Measurements from ENCODE around the gene MAP4K1.
"Not testable (repeated sequence)": the region's sequence is repeated elsewhere in the genome, so short reads cannot be mapped to it uniquely, and the experiment has no call there.

Gene MAP4K1

DNA sequence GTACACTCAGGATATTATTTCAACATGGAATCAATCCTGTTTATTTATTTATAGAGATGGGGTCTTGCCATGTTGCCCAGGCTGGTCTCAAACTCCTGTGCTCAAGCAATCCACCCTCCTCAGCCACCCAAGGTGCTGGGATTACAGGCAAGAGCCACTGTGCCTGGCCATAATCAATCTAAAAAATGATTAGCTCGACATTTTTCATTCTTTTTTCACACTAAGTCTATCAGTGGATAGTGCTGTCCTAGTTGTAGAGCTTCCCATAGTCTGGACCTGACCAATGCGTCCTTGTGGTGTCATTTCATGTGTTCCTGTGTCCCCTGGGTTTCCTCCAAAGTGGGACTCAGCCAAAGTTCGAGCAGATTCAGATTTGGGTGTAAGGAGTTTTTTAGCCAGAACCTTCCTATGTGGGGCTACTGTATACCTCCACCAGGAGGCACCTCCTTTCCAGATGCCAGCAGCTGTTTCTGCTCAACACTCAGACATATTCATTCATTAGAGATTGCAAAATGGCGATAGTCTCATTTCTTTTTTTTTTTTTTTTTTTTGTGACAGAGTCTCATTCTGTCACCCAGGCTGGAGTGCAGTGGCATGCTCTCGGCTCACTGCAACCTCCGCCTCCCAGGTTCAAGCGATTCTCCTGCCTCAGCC is 61.1 kb downstream of the MAP4K1 start:
- no peak overlapping the region for H3K18ac ChIP-seq (ENCODE audit: low read depth in 1 of 2, low read length in 2 of 2)
- H3K27ac ChIP-seq (ENCODE audit: low read length, poor library complexity, severe bottlenecking): no peak overlapping the region
- H3K27me3 ChIP-seq (ENCODE audit: control insufficient read depth in 1 of 2, insufficient read depth in 1 of 2, low read length in 2 of 2): peaks cover 0 to 10% of the 10 kb centered on the region in 2 experiments
- H2BK5ac ChIP-seq (ENCODE audit: low read depth, low read length, poor library complexity, severe bottlenecking): no peak overlapping the region
- 73% methylated on average over 7 of the region's 7 CpGs for WGBS
- H3K4me2 ChIP-seq (ENCODE audit: low read length, poor library complexity, severe bottlenecking): no peak overlapping the region
- no peaks in the 10 kb centered on the region for H3K79me1 ChIP-seq (replicated peaks; ENCODE audit: low read length, poor library complexity, severe bottlenecking)
- H3K14ac ChIP-seq (ENCODE audit: low read length in 2 of 2): no peak overlapping the region
- no peak overlapping the region for H3K4ac ChIP-seq (ENCODE audit: low read depth in 1 of 2, low read length in 2 of 2)
- no peak overlapping the region for H2BK12ac ChIP-seq (ENCODE audit: low read length in 2 of 2)
- H4K8ac ChIP-seq (ENCODE audit: low read length): no peak overlapping the region
- DNase-seq: no peak
- no peak overlapping the region for H3K23ac ChIP-seq (ENCODE audit: low read length in 2 of 2)
- H2AFZ ChIP-seq (ENCODE audit: low read depth, low read length): no peak overlapping the region
- H2BK120ac ChIP-seq (ENCODE audit: low read depth, low read length): no peak overlapping the region
- no peak overlapping the region for H4K91ac ChIP-seq (ENCODE audit: low read length)
- no peak overlapping the region for H2BK15ac ChIP-seq (ENCODE audit: low read depth, poor library complexity, severe bottlenecking)
- H2AK5ac ChIP-seq (ENCODE audit: low read length, severe bottlenecking): no peak overlapping the region
- H3K9me3 ChIP-seq (ENCODE audit: control insufficient read depth, low read length): no peaks in the 10 kb centered on the region
- H3K36me3 ChIP-seq (ENCODE audit: control insufficient read depth in 1 of 2, insufficient read depth in 2 of 2, low read depth in 1 of 2, low read length in 2 of 2): no peaks in the 10 kb centered on the region
- H3K9ac ChIP-seq (ENCODE audit: low read length): no peak overlapping the region
- peaks cover 3% of the 10 kb centered on the region for H3K4me1 ChIP-seq (ENCODE audit: control insufficient read depth, insufficient read depth, low read depth, low read length)
- H3K4me3 ChIP-seq (ENCODE audit: insufficient read depth in 1 of 2, low read depth in 1 of 2, low read length in 2 of 2): no peak overlapping the region

GRCh38 chr19:38555200-38555599 is 62.6 kb downstream of the MAP4K1 start:
- Histone ChIP-seq H2BK12ac (ENCODE audit: low read length in 2 of 2) (no peak overlapping the region), H3K4me1 (ENCODE audit: control insufficient read depth, insufficient read depth, low read depth, low read length) (peaks cover 3% of the 10 kb centered on the region), H2BK15ac (ENCODE audit: low read depth, poor library complexity, severe bottlenecking) (no peak overlapping the region), H3K27ac (ENCODE audit: low read length, poor library complexity, severe bottlenecking) (no peak overlapping the region), H3K23ac (ENCODE audit: low read length in 2 of 2) (no peak overlapping the region), H3K4me3 (ENCODE audit: insufficient read depth in 1 of 2, low read depth in 1 of 2, low read length in 2 of 2) (no peak overlapping the region), H3K4ac (ENCODE audit: low read depth in 1 of 2, low read length in 2 of 2) (no peak overlapping the region), H3K9ac (ENCODE audit: low read length) (no peak overlapping the region), H2AFZ (ENCODE audit: low read depth, low read length) (no peak overlapping the region), H2AK5ac (ENCODE audit: low read length, severe bottlenecking) (no peak overlapping the region), H3K4me2 (ENCODE audit: low read length, poor library complexity, severe bottlenecking) (no peak overlapping the region), H2BK120ac (ENCODE audit: low read depth, low read length) (no peak overlapping the region), H3K14ac (ENCODE audit: low read length in 2 of 2) (no peak overlapping the region), H3K27me3 (ENCODE audit: control insufficient read depth in 1 of 2, insufficient read depth in 1 of 2, low read length in 2 of 2) (peaks cover 0 to 21% of the 10 kb centered on the region in 2 experiments), H4K8ac (ENCODE audit: low read length) (no peak overlapping the region), H3K36me3 (ENCODE audit: control insufficient read depth in 1 of 2, insufficient read depth in 2 of 2, low read depth in 1 of 2, low read length in 2 of 2) (no peaks in the 10 kb centered on the region), H4K91ac (ENCODE audit: low read length) (no peak overlapping the region), H3K9me3 (ENCODE audit: control insufficient read depth, low read length) (no peaks in the 10 kb centered on the region), H3K79me1 (replicated peaks; ENCODE audit: low read length, poor library complexity, severe bottlenecking) (no peaks in the 10 kb centered on the region), H2BK5ac (ENCODE audit: low read depth, low read length, poor library complexity, severe bottlenecking) (no peak overlapping the region), H3K18ac (ENCODE audit: low read depth in 1 of 2, low read length in 2 of 2) (no peak overlapping the region)
- DNase-seq: no peak
- WGBS: 89% methylated on average over 3 of the region's 8 CpGs

DNA sequence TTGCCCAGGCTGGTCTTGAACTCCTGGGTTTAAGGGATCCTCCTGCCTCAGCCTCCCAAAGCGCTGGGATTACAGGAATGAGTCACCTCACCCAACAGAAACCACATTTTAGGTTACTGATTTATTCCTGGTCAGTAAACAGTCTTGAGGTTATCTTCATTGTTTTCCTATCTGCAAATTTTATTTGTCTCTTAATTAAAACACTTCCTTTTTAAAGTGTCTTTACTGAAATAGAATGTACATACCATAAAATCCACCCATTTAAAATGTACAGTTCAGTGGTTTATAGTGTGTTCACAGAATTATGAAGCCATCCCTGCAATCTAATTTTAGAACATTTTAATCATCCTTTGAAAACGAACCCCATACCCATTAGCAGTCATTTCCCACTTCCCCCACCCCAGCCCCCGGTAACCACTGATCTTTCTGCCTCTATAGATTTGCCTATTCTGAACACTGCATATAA is 63.0 kb downstream of the MAP4K1 start:
- H3K4me2 ChIP-seq (ENCODE audit: low read length, poor library complexity, severe bottlenecking): no peak overlapping the region
- H3K27me3 ChIP-seq (ENCODE audit: control insufficient read depth in 1 of 2, insufficient read depth in 1 of 2, low read length in 2 of 2): peaks cover 0 to 25% of the 10 kb centered on the region in 2 experiments
- no peak overlapping the region for H2BK15ac ChIP-seq (ENCODE audit: low read depth, poor library complexity, severe bottlenecking)
- no peaks in the 10 kb centered on the region for H3K9me3 ChIP-seq (ENCODE audit: control insufficient read depth, low read length)
- DNase-seq: no peak
- H3K9ac ChIP-seq (ENCODE audit: low read length): no peak overlapping the region
- H3K23ac ChIP-seq (ENCODE audit: low read length in 2 of 2): no peak overlapping the region
- H3K4me3 ChIP-seq (ENCODE audit: insufficient read depth in 1 of 2, low read depth in 1 of 2, low read length in 2 of 2): no peak overlapping the region
- H2AFZ ChIP-seq (ENCODE audit: low read depth, low read length): no peak overlapping the region
- H4K91ac ChIP-seq (ENCODE audit: low read length): no peak overlapping the region
- H2BK12ac ChIP-seq (ENCODE audit: low read length in 2 of 2): no peak overlapping the region
- H2AK5ac ChIP-seq (ENCODE audit: low read length, severe bottlenecking): no peak overlapping the region
- no peak overlapping the region for H3K18ac ChIP-seq (ENCODE audit: low read depth in 1 of 2, low read length in 2 of 2)
- no peaks in the 10 kb centered on the region for H3K36me3 ChIP-seq (ENCODE audit: control insufficient read depth in 1 of 2, insufficient read depth in 2 of 2, low read depth in 1 of 2, low read length in 2 of 2)
- no peak overlapping the region for H4K8ac ChIP-seq (ENCODE audit: low read length)
- no peak overlapping the region for H3K27ac ChIP-seq (ENCODE audit: low read length, poor library complexity, severe bottlenecking)
- no peak overlapping the region for H3K4ac ChIP-seq (ENCODE audit: low read depth in 1 of 2, low read length in 2 of 2)
- H3K4me1 ChIP-seq (ENCODE audit: control insufficient read depth, insufficient read depth, low read depth, low read length): no peaks in the 10 kb centered on the region
- no peak overlapping the region for H3K14ac ChIP-seq (ENCODE audit: low read length in 2 of 2)
- H2BK120ac ChIP-seq (ENCODE audit: low read depth, low read length): no peak overlapping the region
- WGBS: 44% methylated on average over 2 of the region's 3 CpGs
- H2BK5ac ChIP-seq (ENCODE audit: low read depth, low read length, poor library complexity, severe bottlenecking): no peak overlapping the region
- no peaks in the 10 kb centered on the region for H3K79me1 ChIP-seq (replicated peaks; ENCODE audit: low read length, poor library complexity, severe bottlenecking)

GRCh38 chr19:38553239-38553638 is 64.5 kb downstream of the MAP4K1 start:
- H3K27ac ChIP-seq (ENCODE audit: low read length, poor library complexity, severe bottlenecking); H3K79me1 ChIP-seq (replicated peaks; ENCODE audit: low read length, poor library complexity, severe bottlenecking); H3K4me2 ChIP-seq (ENCODE audit: low read length, poor library complexity, severe bottlenecking); H3K9ac ChIP-seq (ENCODE audit: low read length); DNase-seq; H2BK15ac ChIP-seq (ENCODE audit: low read depth, poor library complexity, severe bottlenecking); H3K4me1 ChIP-seq (ENCODE audit: control insufficient read depth, insufficient read depth, low read depth, low read length); H3K14ac ChIP-seq (ENCODE audit: low read length in 2 of 2); H4K8ac ChIP-seq (ENCODE audit: low read length); H2BK120ac ChIP-seq (ENCODE audit: low read depth, low read length); H3K23ac ChIP-seq (ENCODE audit: low read length in 2 of 2); H2AK5ac ChIP-seq (ENCODE audit: low read length, severe bottlenecking); H2BK5ac ChIP-seq (ENCODE audit: low read depth, low read length, poor library complexity, severe bottlenecking); H2BK12ac ChIP-seq (ENCODE audit: low read length in 2 of 2); H3K4me3 ChIP-seq (ENCODE audit: insufficient read depth in 1 of 2, low read depth in 1 of 2, low read length in 2 of 2); H2AFZ ChIP-seq (ENCODE audit: low read depth, low read length); H3K18ac ChIP-seq (ENCODE audit: low read depth in 1 of 2, low read length in 2 of 2); H3K36me3 ChIP-seq (ENCODE audit: control insufficient read depth in 1 of 2, insufficient read depth in 2 of 2, low read depth in 1 of 2, low read length in 2 of 2); H3K9me3 ChIP-seq (ENCODE audit: control insufficient read depth, low read length); H3K4ac ChIP-seq (ENCODE audit: low read depth in 1 of 2, low read length in 2 of 2); H4K91ac ChIP-seq (ENCODE audit: low read length): not testable (repeated sequence)
- WGBS: 100% methylated on average over 1 of the region's 1 CpG
- peaks cover 5 to 25% of the 10 kb centered on the region in 2 experiments for H3K27me3 ChIP-seq (ENCODE audit: control insufficient read depth in 1 of 2, insufficient read depth in 1 of 2, low read length in 2 of 2)

Measured in mesenchymal stem cell (in vitro differentiated cells and primary cell).